NCI-H69 (cell line): ENCODE results near the gene ZFC3H1.

ENCODE experiments used
- DNase-seq: peaks from one replicate; lab custom pipeline; 2025; lab: John Stamatoyannopoulos, UW

The ZFC3H1 gene

GRCh38 chr12:71627438-71628002 is 36.1 kb downstream of the ZFC3H1 start:
- peak; percentile 1 for DNase-seq

DNA sequence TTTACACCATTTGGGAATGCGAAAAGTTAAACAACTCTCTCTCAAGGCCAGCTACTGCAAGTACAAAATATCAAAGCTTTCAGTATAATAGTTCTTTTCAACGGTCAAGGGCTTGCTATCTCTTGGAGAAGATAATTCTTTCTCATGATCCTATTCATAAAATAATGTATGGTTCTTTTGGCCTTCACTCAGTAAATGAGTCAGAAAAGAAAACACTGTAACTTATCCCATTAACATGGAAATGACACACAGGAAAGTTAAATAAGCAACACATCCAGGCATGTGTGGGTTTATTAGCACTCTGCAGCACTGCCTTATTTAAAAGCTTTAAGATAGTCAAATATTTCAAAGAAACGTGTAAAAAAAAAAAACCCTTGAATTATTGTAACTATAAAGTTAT is 36.9 kb downstream of the ZFC3H1 start:
- DNase-seq = no peak

GRCh38 chr12:71626098-71626497 is 37.5 kb downstream of the ZFC3H1 start:
- no peak for DNase-seq

- DNase-seq = no peak
Measured at GRCh38 chr12:71625476-71625875, 38.2 kb downstream of the ZFC3H1 start.

DNA sequence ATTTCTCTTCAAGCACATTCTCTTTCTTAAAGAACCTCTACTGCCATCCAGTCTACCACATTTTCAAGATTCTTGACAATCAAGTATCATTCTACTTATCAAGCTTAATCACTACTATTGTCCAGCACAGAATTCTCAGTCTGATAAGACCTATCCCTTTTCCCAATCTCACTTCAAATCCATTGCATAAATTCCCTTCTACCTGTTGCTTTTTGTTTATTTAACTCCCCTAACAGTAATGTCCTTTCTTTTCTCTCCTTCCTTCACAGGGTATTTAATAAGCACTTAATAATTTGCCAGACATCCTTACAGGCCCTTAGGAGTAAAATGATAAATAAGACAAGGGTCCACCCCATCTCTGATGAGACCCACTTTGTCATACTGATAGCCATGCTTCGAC is 41.7 kb downstream of the ZFC3H1 start:
- DNase-seq = no peak

GRCh38 chr12:71610031-71610795 is 53.4 kb downstream of the ZFC3H1 start:
- DNase-seq = no peak

DNA sequence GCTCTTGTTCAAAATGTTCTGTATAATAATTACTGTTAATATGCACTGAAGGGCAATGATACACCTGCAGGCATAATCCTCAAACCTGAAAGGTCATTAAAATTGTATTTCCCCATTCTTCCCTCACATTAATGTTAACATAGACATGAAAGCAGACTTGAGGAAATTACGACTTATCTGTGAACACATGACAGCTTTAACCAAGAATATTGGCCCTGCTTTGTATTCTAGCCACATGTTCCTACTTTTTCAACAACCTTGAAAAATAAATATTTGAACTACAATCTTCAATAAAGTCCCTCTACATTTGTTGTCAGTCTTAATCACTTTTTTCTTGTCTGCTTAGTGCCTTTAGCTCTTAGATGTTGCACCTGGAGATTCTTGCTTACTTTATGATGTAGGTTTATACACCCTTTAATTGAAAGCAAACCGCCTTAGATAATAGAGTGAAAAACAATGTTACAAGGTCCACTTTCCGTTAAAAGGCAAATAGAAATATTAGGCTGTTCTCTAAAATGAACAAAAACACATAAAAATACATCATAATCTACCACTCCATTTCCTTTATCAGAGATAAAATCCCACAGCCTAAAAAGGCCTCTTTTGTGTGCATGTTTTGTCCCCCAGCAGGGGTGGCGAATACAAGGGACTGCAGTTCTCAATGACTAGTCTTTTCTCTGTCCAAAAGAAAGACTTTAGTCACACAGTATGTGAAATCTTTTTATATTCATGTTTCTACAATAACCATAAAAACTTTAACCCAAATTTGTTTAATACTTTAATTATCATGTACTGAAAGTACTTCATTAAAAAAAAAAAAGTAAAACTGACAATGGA is 55.9 kb downstream of the ZFC3H1 start:
- DNase-seq = peak; percentile 80

- peak; percentile 64 for DNase-seq
Measured at GRCh38 chr12:71605039-71605438, 58.6 kb downstream of the ZFC3H1 start.

- no peak for DNase-seq
Measured at GRCh38 chr12:71602761-71603577, 60.7 kb downstream of the ZFC3H1 start.

DNA sequence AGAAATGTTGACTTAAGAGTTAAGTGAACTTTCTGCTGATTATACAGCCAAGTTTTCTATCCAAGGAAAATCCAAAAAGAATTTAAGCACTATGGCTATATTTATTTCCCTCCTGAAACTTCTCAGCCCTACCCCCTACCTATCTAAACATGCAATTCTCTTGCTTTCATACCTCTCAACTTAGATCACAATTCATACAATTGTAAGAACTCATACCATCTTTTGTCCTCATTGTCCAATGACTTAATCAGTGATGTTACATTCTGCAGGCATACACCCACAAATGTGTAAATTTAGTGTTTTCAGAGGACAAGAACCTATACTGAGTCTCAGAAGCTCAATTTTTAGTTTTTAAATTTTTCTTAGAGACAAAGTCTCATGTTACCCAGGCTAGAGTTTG is 62.1 kb downstream of the ZFC3H1 start:
- DNase-seq = no peak

DNA sequence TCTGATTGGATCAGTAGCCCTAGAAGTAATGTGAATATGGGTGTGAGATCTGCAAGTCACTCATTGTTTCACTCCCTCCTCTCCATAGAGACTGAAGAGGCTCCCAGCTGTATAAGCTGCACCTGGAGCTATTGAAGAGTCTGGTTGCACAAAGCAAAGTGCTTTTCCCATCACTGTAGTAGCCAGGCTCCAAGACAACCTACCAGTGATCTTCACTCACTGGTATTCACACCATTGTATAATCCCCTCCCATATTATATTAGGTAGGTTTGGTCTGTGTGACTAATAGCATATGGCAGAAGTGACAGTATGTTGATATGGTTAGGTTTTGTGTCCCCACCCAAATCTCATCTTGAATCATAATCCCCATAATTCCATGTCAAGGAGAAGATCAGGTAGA is 64.4 kb downstream of the ZFC3H1 start:
- no peak for DNase-seq

DNA sequence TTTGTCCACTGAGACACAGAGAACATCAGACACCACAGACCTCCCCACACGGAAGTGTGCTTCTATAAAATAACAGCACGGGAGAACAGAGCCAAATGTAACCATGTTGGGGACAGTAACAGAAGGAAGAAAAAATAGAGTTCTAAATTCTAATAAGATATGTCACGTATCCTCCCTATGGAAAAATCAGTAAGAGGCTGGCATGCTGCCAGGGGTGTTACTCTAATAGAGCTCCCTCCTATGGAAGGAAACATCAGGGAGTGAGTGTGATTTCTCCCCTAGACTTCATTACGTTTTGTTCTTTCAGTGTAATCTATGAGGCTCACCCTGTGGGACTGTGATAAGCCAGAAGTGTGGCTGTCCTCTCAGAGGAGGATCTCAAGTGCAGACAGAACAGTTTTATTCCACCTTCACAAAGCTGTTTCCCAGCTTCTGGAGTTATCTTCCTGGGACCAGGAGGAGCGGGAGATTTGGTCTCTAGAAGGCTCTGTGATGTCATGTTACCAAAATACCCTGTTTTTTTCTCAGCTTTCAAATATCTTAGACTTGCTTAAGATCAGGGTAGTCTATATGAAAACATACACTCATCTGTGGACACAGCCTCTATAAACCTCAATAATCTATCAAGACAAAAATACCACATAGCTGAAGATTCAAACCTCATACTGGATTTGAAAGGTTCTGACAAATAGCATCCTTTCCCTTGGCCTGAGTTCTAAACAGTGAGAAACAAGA is 69.3 kb downstream of the ZFC3H1 start:
- peak; percentile 70 for DNase-seq

DNA sequence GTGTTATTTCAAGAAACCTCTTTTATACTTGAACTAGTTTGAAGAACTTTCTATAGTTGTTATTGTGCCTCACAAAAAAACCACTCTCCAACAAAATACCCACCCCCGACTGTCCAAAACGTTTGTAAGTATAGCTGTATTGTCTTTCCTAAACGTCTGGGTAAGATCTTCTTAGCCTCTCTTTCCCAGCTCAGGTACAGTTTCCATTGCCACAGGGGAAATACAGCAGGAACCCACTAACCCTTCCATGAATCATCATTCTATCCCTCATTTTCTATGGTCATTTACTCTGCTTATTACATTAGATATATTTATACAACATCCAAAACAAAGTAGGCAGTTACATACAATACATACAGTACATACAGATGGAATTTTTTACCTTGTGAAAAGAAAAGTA is 70.8 kb downstream of the ZFC3H1 start:
- no peak for DNase-seq

GRCh38 chr12:71591601-71592000 is 72.0 kb downstream of the ZFC3H1 start:
- DNase-seq = peak; percentile 51

GRCh38 chr12:71589478-71589881 is 74.2 kb downstream of the ZFC3H1 start:
- DNase-seq = no peak

DNA sequence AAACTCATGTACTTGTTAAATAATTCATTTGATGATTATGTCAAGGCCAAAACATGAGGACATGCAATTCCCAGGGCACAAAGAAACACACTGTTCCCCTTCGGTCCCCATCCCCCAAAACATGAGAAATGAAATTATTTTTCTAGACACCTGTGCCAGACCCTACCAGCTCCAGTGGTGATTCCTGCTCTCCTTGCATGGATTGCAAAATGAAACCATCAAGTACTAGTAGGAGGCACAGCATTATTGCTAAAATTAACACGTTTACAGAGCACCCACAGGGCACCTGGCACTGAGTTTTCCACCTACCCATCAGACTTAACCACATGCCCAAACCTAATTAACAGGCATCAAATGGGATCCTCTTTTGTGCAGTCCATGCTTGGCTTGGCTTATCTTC is 76.6 kb downstream of the ZFC3H1 start:
- peak; percentile 54 for DNase-seq

DNA sequence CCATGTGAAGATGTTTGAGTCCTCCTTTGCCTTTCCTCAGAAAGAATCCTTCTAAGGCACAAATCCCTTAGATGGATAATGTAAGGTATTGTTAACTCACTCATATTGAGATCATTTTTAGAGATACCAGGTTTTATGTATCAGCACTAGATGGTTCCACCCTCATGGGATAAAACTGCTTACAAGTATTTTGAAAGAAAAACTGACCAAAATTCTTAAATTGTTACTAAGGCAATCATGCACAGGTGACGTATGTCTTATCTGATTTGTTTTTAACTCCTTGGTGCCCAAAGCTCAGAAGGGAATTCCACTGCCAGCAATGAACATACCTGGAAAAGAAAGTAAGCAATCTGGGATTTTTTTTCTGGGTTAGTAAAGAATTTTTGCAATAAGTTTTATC is 78.4 kb downstream of the ZFC3H1 start:
- no peak for DNase-seq

DNA sequence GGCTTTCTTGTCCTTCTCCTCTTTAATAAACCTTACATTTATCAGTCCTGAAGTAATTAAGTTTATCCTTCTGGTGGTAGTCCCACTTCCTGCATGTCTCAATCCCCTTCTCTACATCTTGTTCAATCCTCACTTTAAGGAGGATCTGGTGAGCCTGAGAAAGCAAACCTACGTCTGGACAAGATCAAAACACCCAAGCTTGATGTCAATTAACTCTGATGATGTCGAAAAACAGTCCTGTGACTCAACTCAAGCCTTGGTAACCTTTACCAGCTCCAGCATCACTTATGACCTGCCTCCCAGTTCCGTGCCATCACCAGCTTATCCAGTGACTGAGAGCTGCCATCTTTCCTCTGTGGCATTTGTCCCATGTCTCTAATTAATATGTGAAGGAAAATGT is 79.3 kb downstream of the ZFC3H1 start:
- no peak for DNase-seq

GRCh38 chr12:71582925-71583324 is 80.7 kb downstream of the ZFC3H1 start:
- DNase-seq = no peak

DNA sequence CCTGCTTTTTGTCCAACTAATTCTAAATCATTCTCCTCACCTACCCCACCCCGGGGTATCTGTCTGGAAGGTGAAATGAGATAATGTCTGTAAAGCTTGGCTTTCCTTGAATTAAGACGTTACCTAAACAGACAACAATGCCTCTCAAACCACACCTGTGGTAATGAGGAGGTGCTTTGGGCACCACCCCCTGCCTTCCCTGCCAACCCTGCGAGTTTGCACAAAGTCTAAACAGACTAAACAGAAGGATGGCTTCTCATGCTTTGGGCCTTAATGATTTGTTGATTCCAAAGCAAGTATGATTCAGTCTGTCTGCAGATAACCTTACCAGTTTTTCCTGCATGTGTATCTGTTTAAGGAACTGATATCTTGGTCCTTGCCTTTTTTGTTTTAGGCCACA is 82.4 kb downstream of the ZFC3H1 start:
- DNase-seq = peak; percentile 62

DNA sequence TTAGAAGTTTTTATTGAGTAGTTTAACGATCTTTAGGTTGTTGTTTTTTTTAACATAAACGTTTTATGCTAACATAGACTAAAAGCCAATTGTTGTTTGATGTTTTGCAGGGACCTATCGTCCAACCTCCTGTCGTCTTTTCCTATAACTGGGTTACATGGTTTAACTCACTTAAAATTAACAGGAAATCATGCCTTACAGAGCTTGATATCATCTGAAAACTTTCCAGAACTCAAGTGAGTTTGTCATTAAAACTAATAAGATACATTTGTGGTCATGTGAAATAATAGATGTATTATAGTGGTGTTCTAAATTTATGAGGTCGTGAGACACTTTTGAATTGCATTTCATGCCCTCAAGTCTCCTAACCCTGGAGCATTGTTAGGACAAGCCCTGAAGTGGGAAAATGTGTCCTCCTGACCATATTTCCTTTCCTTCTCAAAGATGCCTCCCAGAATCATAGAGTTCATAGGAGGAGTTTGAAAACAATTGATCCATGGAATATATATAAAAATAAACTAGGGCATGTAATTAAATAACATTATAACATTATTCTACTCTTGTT is 84.9 kb downstream of the ZFC3H1 start:
- no peak for DNase-seq
